GM12892 (cell line): ENCODE results near the gene HAX1.

ENCODE experiments used
- POLR2A ChIP-seq: IDR thresholded peaks from 2 replicates; pipeline ENCODE4 v1.6.1; 2011; ENCODE audit warnings: low read depth, low read length, control low read depth
- POLR2AphosphoS5 ChIP-seq: IDR thresholded peaks from 2 replicates; pipeline ENCODE4 v1.6.1; 2011; ENCODE audit warnings: low read depth, low read length, control low read depth

- TF ChIP-seq POLR2A: no peak
- TF ChIP-seq POLR2AphosphoS5: no peak
Observed at GRCh38 chr1:154225370-154225769, 47.1 kb upstream of the HAX1 start.
